Neutrophil (primary cell): Measurements from ENCODE around the gene UROC1.

Source experiments
- H3K27ac ChIP-seq: fragments of 200-600 bp; sonication (generic); 2 replicates; pipeline ENCODE4 v1.5.1; 2016; ENCODE audit warnings: mild to moderate bottlenecking, moderate library complexity
- H3K27me3 ChIP-seq: fragments of 200-600 bp; sonication (generic); 2 replicates; pipeline ENCODE4 v1.6.0; 2016; ENCODE audit warnings: mild to moderate bottlenecking
- H3K36me3 ChIP-seq: fragments of 200-600 bp; sonication (generic); 2 replicates; pipeline ENCODE4 v1.5.1; 2017
- H3K4me1 ChIP-seq, 2 experiments: fragments of 200-600 bp in 1 of 2; sonication (generic) in 1 of 2; 1 replicate in 1 of 2; 2 replicates in 1 of 2; pipeline versions ENCODE4 v1.5.1 to v1.6.1; 2013 to 2016; ENCODE audit warnings: low read depth in 1 of 2, low read length in 1 of 2, mild to moderate bottlenecking in 1 of 2, moderate library complexity in 1 of 2; ENCODE audit not compliant: control insufficient read depth in 1 of 2, insufficient read depth in 1 of 2
- H3K4me3 ChIP-seq, 2 experiments: fragments of 200-600 bp in 1 of 2; sonication (generic) in 1 of 2; 1 replicate in 1 of 2; 2 replicates in 1 of 2; pipeline ENCODE4 v1.5.1; 2013 to 2016; ENCODE audit warnings: low read depth in 1 of 2, low read length in 1 of 2, mild to moderate bottlenecking in 1 of 2, moderate library complexity in 1 of 2
- H3K9me3 ChIP-seq: fragments of 200-600 bp; sonication (generic); 2 replicates; pipeline ENCODE4 v1.5.1; 2016
- TF ChIP-seq, protein P1 (sequence below): fragments of 200-600 bp; sonication (generic); IDR thresholded peaks from 2 replicates; pipeline ENCODE4 v1.5.1; 2016; ENCODE audit warnings: antibody characterized with exemption

The UROC1 gene

DNA sequence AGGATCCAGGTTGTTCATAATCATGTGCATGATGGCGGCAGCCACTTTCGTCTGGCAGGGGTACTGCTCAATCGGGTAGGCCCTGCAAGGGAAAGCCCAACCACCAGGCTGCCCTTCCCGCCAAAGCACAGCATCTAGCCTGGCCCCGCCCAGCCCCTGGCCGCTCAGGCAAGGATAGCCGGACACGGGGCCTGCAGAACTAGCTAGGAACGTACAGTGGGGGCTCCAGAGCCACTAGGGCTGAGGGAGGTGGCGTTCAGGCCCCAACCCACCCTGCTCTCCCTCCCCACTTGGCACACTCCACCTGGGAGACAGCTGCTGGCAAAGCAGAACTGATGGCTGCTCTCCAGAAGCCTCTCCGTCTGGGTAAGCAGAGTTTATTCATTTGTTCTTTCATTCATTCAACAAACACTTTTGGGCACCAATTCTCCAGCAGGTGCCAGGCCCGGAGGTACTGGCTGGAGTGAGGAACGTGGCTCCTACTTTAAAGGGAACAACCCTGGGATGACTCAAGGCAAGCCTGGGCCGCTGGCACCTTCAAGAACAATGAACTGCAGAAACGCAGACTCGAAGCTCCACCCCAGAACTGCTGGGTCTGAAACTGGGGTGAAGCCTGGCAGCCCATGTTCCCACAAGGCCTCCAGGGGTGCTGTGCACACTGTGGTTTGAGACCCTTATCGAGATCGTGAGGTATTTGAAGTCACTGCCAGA is 7.8 kb downstream of the UROC1 start:
- Histone ChIP-seq H3K4me1 (no peaks in the 10 kb centered on the region), H3K9me3 (no peaks in the 10 kb centered on the region), H3K27ac (no peak overlapping the region), H3K4me3 (no peak overlapping the region), H3K36me3 (no peaks in the 10 kb centered on the region), H3K27me3 (no peaks in the 10 kb centered on the region)
- TF ChIP-seq, protein P1, sequence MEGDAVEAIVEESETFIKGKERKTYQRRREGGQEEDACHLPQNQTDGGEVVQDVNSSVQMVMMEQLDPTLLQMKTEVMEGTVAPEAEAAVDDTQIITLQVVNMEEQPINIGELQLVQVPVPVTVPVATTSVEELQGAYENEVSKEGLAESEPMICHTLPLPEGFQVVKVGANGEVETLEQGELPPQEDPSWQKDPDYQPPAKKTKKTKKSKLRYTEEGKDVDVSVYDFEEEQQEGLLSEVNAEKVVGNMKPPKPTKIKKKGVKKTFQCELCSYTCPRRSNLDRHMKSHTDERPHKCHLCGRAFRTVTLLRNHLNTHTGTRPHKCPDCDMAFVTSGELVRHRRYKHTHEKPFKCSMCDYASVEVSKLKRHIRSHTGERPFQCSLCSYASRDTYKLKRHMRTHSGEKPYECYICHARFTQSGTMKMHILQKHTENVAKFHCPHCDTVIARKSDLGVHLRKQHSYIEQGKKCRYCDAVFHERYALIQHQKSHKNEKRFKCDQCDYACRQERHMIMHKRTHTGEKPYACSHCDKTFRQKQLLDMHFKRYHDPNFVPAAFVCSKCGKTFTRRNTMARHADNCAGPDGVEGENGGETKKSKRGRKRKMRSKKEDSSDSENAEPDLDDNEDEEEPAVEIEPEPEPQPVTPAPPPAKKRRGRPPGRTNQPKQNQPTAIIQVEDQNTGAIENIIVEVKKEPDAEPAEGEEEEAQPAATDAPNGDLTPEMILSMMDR: no peak

DNA sequence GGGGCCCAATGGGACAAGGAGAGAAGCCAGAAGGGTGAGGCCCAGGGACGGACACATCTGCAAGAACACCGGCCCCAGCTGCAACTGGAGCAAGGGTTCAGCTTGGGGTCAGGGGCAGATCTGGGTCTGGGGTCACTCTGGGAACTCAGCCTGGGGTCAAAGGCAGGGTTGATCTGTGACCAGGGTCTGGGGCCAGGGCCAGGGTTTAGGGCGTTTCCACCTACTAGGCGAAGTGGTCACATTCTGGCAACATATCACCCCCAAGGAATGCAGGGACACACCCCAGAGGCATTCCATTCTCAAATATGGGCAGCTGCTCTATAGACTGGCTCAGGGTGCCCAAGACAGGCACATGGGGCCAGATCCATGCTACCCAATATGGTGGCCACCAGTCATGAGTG is 9.0 kb downstream of the UROC1 start:
- no peaks in the 10 kb centered on the region for H3K9me3 ChIP-seq
- H3K4me3 ChIP-seq: no peak overlapping the region
- H3K4me1 ChIP-seq: no peaks in the 10 kb centered on the region
- no peaks in the 10 kb centered on the region for H3K27me3 ChIP-seq
- TF ChIP-seq, protein P1: no peak
- no peaks in the 10 kb centered on the region for H3K36me3 ChIP-seq
- H3K27ac ChIP-seq: no peak overlapping the region

DNA sequence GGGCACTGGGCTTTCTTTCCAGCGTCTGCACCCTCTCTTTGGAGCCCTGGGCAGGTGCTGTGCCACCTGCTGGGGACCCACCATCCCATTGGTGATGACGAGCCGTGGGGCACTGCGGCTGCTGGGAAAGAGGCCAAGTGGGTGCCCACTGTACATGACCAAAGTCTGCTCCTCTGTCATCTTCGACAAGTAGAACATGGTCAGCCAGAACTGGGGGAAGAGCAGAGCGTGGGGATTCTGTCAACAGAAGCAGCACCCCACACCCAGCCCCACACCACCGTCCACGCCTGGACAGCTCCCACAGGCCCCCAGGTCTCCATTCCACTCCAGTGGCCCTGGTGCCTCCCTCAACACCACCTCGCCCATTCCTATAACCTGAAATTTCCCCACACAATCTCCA is 9.7 kb downstream of the UROC1 start:
- H3K36me3 ChIP-seq: no peaks in the 10 kb centered on the region
- TF ChIP-seq, protein P1: no peak
- no peak overlapping the region for H3K27ac ChIP-seq
- no peaks in the 10 kb centered on the region for H3K4me1 ChIP-seq
- H3K27me3 ChIP-seq: no peaks in the 10 kb centered on the region
- no peak overlapping the region for H3K4me3 ChIP-seq
- H3K9me3 ChIP-seq: no peaks in the 10 kb centered on the region

DNA sequence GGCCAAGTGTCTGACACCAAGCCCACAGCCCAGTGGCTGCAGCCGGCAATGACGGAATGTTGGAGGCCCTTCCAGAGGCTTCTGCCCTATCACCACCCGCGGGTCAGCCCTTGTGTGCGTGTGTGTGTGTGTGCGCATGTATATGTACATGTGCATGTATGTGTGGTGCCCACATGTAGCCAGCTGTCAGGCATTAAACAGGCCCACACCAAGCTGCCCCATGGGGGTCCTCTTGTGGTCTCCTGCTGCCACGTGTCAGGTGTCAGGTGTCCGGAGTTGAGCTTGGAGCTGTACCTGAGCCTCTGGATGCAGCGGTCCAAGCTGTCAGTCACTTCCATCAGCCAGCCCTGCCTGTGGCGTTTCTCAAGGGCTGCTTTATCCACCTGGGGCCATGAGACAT is 13.9 kb downstream of the UROC1 start:
- Histone ChIP-seq H3K9me3 (no peaks in the 10 kb centered on the region), H3K4me1 (no peaks in the 10 kb centered on the region), H3K27me3 (no peaks in the 10 kb centered on the region), H3K36me3 (no peaks in the 10 kb centered on the region), H3K4me3 (no peak overlapping the region), H3K27ac (no peak overlapping the region)
- TF ChIP-seq, protein P1: no peak

DNA sequence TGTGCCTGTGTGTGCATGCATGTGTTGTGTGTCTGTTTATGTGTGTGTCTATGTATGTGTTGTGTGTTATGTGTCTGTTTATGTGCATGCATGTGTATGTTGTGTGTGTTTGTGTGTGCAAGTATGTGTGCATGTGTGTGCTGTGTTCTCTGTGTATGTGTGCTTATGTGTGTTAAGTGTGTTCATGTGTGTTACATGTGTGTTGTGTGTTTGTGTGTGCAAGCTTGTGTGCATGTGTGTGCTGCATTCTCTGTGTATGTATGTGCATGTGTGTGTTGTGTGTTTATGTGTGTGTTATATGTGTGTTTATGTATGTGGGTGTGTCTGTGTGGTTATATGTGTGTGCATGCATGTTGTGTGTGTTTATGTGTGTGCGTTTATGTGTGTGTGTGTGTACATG is 14.9 kb downstream of the UROC1 start:
- Histone ChIP-seq H3K36me3 (no peaks in the 10 kb centered on the region), H3K27ac (no peak overlapping the region), H3K4me1 (peaks cover 3 to 5% of the 10 kb centered on the region in 2 experiments), H3K27me3 (no peaks in the 10 kb centered on the region), H3K9me3 (no peaks in the 10 kb centered on the region), H3K4me3 (no peak overlapping the region)
- TF ChIP-seq, protein P1: no peak
